ENCODE results near the gene OR52K2.

- no peak for TF ChIP-seq MYC (IDR thresholded peaks at IDR 0.05; ENCODE audit: borderline replicate concordance, low read length)
- TF ChIP-seq, protein P1, sequence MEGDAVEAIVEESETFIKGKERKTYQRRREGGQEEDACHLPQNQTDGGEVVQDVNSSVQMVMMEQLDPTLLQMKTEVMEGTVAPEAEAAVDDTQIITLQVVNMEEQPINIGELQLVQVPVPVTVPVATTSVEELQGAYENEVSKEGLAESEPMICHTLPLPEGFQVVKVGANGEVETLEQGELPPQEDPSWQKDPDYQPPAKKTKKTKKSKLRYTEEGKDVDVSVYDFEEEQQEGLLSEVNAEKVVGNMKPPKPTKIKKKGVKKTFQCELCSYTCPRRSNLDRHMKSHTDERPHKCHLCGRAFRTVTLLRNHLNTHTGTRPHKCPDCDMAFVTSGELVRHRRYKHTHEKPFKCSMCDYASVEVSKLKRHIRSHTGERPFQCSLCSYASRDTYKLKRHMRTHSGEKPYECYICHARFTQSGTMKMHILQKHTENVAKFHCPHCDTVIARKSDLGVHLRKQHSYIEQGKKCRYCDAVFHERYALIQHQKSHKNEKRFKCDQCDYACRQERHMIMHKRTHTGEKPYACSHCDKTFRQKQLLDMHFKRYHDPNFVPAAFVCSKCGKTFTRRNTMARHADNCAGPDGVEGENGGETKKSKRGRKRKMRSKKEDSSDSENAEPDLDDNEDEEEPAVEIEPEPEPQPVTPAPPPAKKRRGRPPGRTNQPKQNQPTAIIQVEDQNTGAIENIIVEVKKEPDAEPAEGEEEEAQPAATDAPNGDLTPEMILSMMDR (IDR thresholded peaks at IDR 0.05) = 0 out of 3 replicates have a peak, but pooled peaks have one; percentile 16
- no peak for TF ChIP-seq JUN (IDR thresholded peaks at IDR 0.05)
- TF ChIP-seq HEYL (CRISPR knock-in tag; IDR thresholded peaks at IDR 0.05) = no peak
- TF ChIP-seq KDM1A (IDR thresholded peaks at IDR 0.05; ENCODE audit: low read depth) = no peak
- no peak for TF ChIP-seq CEBPB (IDR thresholded peaks at IDR 0.05)
- no peak for TF ChIP-seq RCOR1 (IDR thresholded peaks at IDR 0.05; ENCODE audit: low read depth, low read length)
- no peak for TF ChIP-seq ELK1 (IDR thresholded peaks at IDR 0.05; ENCODE audit: low read depth, low read length)
- TF ChIP-seq ZC3H11A (IDR thresholded peaks at IDR 0.05) = no peak
- no peak for TF ChIP-seq POLR2A (IDR thresholded peaks at IDR 0.05; ENCODE audit: low read length)
- no peak for TF ChIP-seq CHD4 (IDR thresholded peaks at IDR 0.05; ENCODE audit: borderline replicate concordance)
Measured at GRCh38 chr11:4493480-4493818, 44.4 kb downstream of the OR52K2 start.
